GM21825 (cell line): ENCODE results near the gene WNK3.

Experiments
- ATAC-seq: cut with Tn5 transposase; IDR thresholded peaks from one replicate; pipeline ENCODE4 v1.9.1; 2021; ENCODE audit warnings: mild to moderate bottlenecking, moderate library complexity; ENCODE audit not compliant: unreplicated experiment

The WNK3 gene

DNA sequence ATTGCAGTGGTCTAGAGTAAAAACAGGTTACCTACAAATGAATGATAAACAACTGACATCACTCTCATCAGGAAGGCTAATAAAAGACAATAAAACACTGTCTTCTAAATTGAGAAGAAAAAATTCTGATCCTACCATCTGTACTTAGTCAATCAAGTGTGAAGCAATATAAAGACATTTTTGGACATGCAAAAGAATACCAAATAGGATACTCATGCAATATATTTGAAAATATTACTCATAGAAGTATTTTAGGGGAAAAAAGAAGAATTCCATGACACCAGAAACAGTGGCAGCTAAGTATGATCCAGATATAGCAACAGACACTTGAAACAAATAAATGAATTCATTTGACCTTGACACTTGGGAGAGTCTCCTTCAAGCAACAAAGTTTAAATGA is 111.0 kb downstream of the WNK3 start:
- no peak for ATAC-seq

GRCh38 chrX:54238588-54238987 is 119.3 kb downstream of the WNK3 start:
- ATAC-seq, result no peak

- ATAC-seq, result no peak
Observed at GRCh38 chrX:54237014-54237413, 120.8 kb downstream of the WNK3 start.

- no peak for ATAC-seq
Observed at GRCh38 chrX:54230435-54231148, 127.3 kb downstream of the WNK3 start.

- ATAC-seq, result no peak
Observed at GRCh38 chrX:54223581-54223980, 134.3 kb downstream of the WNK3 start.

- no peak for ATAC-seq
Observed at GRCh38 chrX:54213603-54214002, 144.2 kb downstream of the WNK3 start.

- ATAC-seq, result no peak
Observed at GRCh38 chrX:54208531-54208930, 149.3 kb downstream of the WNK3 start.

GRCh38 chrX:54198262-54198661 is 159.6 kb downstream of the WNK3 start:
- no peak for ATAC-seq

GRCh38 chrX:54194982-54195588 is 162.8 kb downstream of the WNK3 start:
- no peak for ATAC-seq

DNA sequence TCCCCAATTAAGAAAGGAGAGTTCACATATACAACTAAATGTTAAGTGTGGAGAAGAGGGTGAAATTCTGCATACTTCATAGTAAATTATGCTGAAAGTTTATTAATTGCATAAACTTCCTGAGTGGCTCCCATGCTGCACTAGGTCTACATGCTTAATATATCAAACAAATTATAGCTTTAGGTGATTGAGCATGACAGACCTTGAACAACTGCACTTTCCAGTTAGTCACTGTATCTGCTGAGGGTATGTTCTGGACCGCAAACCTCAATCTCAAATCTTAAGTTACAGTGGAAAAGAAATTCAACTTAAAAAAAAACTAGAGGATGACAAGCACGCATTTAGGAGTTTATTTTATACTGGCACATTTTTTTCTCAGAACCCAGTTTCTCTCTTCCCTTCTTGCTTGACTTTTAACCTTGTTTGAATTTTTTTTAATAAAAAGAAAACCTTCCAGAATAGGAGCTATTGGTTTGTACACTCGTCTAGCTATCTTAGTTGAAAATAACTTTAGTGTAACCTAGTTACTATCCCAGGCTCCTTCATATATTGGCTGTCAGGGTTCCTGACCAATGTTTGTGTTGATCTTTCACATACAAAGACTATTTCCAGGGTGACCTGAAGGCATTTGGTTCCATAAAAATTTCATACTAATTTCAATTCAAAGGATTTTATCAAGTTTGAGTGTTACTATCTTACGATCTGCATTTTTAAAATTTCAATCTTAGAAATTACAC is 164.6 kb downstream of the WNK3 start:
- no peak for ATAC-seq

DNA sequence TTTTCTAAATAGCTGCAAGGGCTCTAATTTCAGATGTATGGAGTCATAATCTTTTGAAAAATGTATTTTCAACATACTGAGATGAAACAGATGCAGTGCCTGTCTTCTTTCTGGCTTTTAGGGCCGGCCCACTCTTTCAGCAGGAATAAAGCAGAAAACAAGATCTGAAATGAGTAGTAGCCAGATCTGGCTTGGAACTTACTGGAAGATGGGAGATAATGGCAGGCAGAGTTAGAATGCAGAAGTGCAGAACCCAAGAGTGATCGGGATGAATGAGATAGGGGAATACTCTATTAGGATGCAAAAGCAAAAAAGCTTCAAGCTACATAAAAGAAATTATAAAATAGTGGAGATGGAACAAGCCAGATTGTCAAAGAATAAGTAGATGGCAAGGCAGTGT is 173.4 kb downstream of the WNK3 start:
- ATAC-seq, result no peak

GRCh38 chrX:54182864-54183613 is 174.8 kb downstream of the WNK3 start, which contains the start of gene FAM120C:
TSS of gene FAM120C (minus strand) at chrX:54183254. CDS start at chrX:54183198, 56 bp downstream.
- peak; percentile 32 for ATAC-seq

DNA sequence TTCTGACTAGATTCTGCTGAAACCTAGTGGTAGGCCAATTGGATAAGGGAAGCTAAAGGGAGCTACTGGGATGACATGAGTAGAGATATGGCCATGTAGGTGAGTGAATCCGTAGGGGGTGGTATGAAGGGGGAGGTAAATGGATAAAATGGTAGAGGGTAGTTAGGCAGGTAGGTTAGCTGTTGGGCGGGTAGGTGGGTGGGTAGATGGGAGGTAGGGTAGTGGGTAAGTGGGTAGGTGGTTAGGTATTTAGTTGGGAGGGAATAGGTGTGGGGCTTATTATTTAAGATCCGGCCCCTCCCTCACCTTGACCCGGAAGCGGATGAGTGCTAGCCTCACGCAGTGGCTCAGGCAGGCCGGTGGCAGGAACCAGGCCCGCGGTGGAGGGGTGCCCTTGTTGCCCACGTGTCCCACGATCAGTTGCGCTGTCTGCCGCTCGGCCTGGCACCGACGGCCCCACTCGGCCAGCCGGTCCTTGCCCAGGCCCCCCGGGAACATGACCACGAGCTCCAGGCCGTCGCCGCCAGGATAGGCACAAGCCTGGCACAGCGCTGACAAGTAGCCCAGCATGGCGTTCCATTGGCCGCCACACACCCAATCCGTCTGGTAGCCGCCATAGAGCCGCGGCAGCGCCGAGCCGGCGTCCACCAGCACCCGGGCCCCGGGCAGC is 175.5 kb downstream of the WNK3 start:
- ATAC-seq, result peak; percentile 60

GRCh38 chrX:54181202-54181953 is 176.5 kb downstream of the WNK3 start:
- ATAC-seq, result no peak

- no peak for ATAC-seq
Observed at GRCh38 chrX:54180403-54180802, 177.4 kb downstream of the WNK3 start.

GRCh38 chrX:54178100-54178940 is 179.5 kb downstream of the WNK3 start:
- no peak for ATAC-seq

DNA sequence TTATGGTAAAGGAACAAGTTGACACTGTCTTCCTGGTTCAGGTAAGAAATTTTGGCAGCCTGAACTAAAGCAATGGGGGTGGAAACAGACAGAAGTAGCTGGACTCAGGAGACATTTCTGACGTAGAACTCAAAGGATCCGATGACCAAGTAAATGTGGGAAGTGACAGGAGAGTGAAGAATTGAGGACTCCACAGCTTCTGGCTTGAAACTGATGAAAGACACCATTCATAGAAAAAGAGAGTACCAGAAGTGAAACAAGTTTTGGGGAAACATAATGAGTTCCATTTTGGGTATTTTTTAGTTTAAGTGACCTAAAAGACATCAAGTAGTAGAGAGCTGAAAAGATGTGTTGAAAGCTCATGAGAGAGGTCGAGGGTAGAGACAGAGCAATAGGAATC is 180.5 kb downstream of the WNK3 start:
- no peak for ATAC-seq

DNA sequence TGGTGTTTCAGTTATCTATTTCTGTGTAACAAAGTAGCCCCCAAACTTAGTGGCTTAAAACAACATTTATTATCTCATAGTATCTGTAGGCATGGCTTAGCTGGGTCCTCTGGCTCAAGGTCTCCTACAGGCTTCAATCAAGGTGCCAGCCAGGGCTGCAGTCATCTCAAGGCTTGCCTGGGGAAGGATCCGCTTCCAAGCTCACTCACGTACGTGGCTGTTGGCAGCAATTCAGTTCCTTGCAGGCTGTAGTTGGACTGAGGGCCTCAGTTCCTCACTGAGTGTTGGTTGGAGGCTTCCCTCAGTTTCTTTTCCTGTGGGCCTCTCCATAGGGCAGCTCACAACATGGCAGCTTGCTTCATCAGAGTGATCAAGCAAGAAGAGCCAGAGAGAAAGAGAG is 184.1 kb downstream of the WNK3 start:
- no peak for ATAC-seq

- no peak for ATAC-seq
Observed at GRCh38 chrX:54172455-54172854, 185.4 kb downstream of the WNK3 start.
